GM15510 (cell line): Measurements from ENCODE around the gene GNPTG.

Experiments
- POLR2A ChIP-seq: IDR thresholded peaks from 3 replicates; pipeline ENCODE4 v1.6.1; 2011; ENCODE audit warnings: borderline replicate concordance; ENCODE audit not compliant: insufficient read length; ENCODE audit errors: extremely low read depth

Gene GNPTG

GRCh38 chr16:1398351-1398750, 46.6 kb downstream of the GNPTG start:
- no peak for TF ChIP-seq POLR2A

GRCh38 chr16:1398826-1399581, 47.3 kb downstream of the GNPTG start:
- TF ChIP-seq POLR2A = no peak

GRCh38 chr16:1401061-1401757, 49.5 kb downstream of the GNPTG start:
- no peak for TF ChIP-seq POLR2A

GRCh38 chr16:1401758-1402154, 50.0 kb downstream of the GNPTG start:
- no peak for TF ChIP-seq POLR2A

GRCh38 chr16:1403036-1403435, 51.3 kb downstream of the GNPTG start:
- TF ChIP-seq POLR2A = no peak

GRCh38 chr16:1403733-1404132, 52.0 kb downstream of the GNPTG start:
- no peak for TF ChIP-seq POLR2A

GRCh38 chr16:1407753-1408152, 56.0 kb downstream of the GNPTG start:
- no peak for TF ChIP-seq POLR2A

- TF ChIP-seq POLR2A = no peak
Measured at GRCh38 chr16:1408171-1408837, 56.6 kb downstream of the GNPTG start.

GRCh38 chr16:1412847-1413246, 61.1 kb downstream of the GNPTG start:
- TF ChIP-seq POLR2A = no peak
